Gastrocnemius medialis (tissue), 4 donors: Measurements from ENCODE around the gene CCNC.

Source experiments
- CTCF ChIP-seq, 5 experiments: fragments of 450-650 bp in 3 of 5; fragments of 200-600 bp in 2 of 5; sonication (generic) in 2 of 5; IDR thresholded peaks in 4 of 5; conservative IDR thresholded peaks in 1 of 5; 1 replicate in 4 of 5; 2 replicates in 1 of 5; pipeline ENCODE4 v1.5.1; 2016 to 2019; ENCODE audit warnings: antibody characterized with exemption in 5 of 5, mild to moderate bottlenecking in 3 of 5, moderate library complexity in 3 of 5
- POLR2A ChIP-seq, 2 donors: fragments of 450-650 bp; IDR thresholded peaks; one replicate each; pipeline ENCODE4 v1.6.1; 2017; ENCODE audit warnings: antibody characterized with exemption in 2 of 2, mild to moderate bottlenecking in 2 of 2, moderate library complexity in 2 of 2

DNA sequence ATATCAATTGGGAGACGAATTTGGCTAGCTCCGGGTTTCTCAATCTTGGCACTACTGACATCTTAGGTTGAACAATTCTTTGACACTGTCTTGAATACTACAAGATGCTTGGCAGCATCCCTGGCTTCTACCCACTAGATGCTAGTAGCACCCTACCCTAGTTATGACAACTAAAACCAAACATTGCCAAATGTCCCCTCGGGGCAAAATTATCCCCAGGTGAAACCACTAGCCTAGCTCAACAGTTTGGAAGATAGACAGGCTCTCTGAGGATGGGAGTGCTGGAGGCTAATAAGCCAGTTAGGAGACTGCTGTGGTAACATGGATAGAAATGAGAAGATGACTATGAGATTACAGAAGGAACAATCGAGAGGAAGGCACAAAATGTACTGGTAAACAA lies 20.9 kb downstream of the CCNC start:
- TF ChIP-seq CTCF (IDR thresholded peaks at IDR 0.05 in 4 of 5, conservative IDR thresholded peaks at IDR 0.05 in 1 of 5) (no peak), POLR2A (IDR thresholded peaks at IDR 0.05) (no peak)
